B cell (primary cell): Measurements from ENCODE around the gene ARHGAP42. TPM values are rescaled to one million over a fixed set of nuclear protein-coding genes. Genes with fewer than 3 reads are reported as not detected.
A peak's percentile ranks its signal among the peaks of the same experiment; 100 is the strongest.

Source experiments
- ATAC-seq: fragments of 200-7000 bp; cut with Tn5 transposase; one replicate; pipeline ENCODE4 v1.10.0; 2021; ENCODE audit warnings: low read depth, mild to moderate bottlenecking, moderate number of reproducible peaks, moderate library complexity
- CTCF ChIA-PET: fragments of 350-600 bp; sonication (Branson Sonifier 250); formaldehyde crosslinking; loops from one replicate; lab custom pipeline; 2021; ENCODE audit warnings: antibody characterized with exemption, inconsistent platforms; lab: Charles Lee
- POLR2A ChIA-PET: fragments of 350-600 bp; sonication (Branson Sonifier 250); formaldehyde crosslinking; loops from one replicate; lab custom pipeline; 2021; ENCODE audit warnings: antibody characterized with exemption; lab: Charles Lee
- DNase-seq: peaks from one replicate; pipeline ENCODE4 v3.0.0; 2013
- H2AFZ ChIP-seq: 2 replicates; pipeline ENCODE4 v1.6.1; 2012; ENCODE audit warnings: mild to moderate bottlenecking, low read depth, low read length; ENCODE audit not compliant: insufficient read depth, poor library complexity, severe bottlenecking
- H3K27ac ChIP-seq, 2 donors: 1 replicate in 1 of 2; 2 replicates in 1 of 2; pipeline ENCODE4 v1.5.1; 2012 to 2013; ENCODE audit warnings: low read length in 2 of 2, mild to moderate bottlenecking in 2 of 2, moderate library complexity in 1 of 2
- H3K27me3 ChIP-seq, 4 experiments: fragments of 200-600 bp in 1 of 4; sonication (generic) in 1 of 4; replicated peaks in 1 of 4; 1 replicate in 2 of 4; 2 replicates in 2 of 4; pipeline versions ENCODE4 v1.6.1 to v1.7.0; 2013 to 2016; ENCODE audit warnings: low read length in 3 of 4, mild to moderate bottlenecking in 2 of 4, mixed read lengths in 1 of 4, moderate library complexity in 1 of 4; ENCODE audit not compliant: insufficient read depth in 4 of 4, control insufficient read depth in 3 of 4; ENCODE audit errors: control extremely low read depth in 1 of 4
- H3K36me3 ChIP-seq, 2 experiments: replicated peaks in 1 of 2; 1 replicate in 1 of 2; 2 replicates in 1 of 2; pipeline versions ENCODE4 v1.6.1 to v1.7.1; 2013; ENCODE audit warnings: low read length in 1 of 2; ENCODE audit not compliant: insufficient read depth in 2 of 2, control insufficient read depth in 1 of 2; ENCODE audit errors: control extremely low read depth in 1 of 2, extremely low read depth in 1 of 2
- H3K4me1 ChIP-seq, 2 donors: fragments of 200-600 bp in 1 of 2; sonication (generic) in 1 of 2; 1 replicate in 1 of 2; 2 replicates in 1 of 2; pipeline versions ENCODE4 v1.5.1 to v1.6.1; 2013 to 2017; ENCODE audit warnings: low read length in 2 of 2; ENCODE audit not compliant: control insufficient read depth in 2 of 2, insufficient read depth in 2 of 2
- H3K4me2 ChIP-seq: replicated peaks from 2 replicates; pipeline ENCODE3; 2012; ENCODE audit warnings: mild to moderate bottlenecking, low read depth, low read length; ENCODE audit not compliant: poor library complexity, severe bottlenecking
- H3K4me3 ChIP-seq, 5 experiments: fragments of 200-600 bp in 1 of 5; sonication (generic) in 1 of 5; 1 replicate in 3 of 5; 2 replicates in 2 of 5; pipeline versions ENCODE4 v1.5.1 to v1.7.0; 2011 to 2016; ENCODE audit warnings: low read length in 4 of 5, mild to moderate bottlenecking in 4 of 5, low read depth in 2 of 5, control low read depth in 1 of 5, moderate library complexity in 1 of 5; ENCODE audit not compliant: insufficient read depth in 1 of 5; ENCODE audit errors: control extremely low read depth in 1 of 5, extremely low read depth in 1 of 5
- H3K79me2 ChIP-seq: fragments of 200-600 bp; sonication (generic); one replicate; pipeline ENCODE4 v1.6.0; 2016; ENCODE audit warnings: low read length; ENCODE audit not compliant: control insufficient read depth, insufficient read depth
- H3K9ac ChIP-seq: fragments of 200-600 bp; sonication (generic); 2 replicates; pipeline ENCODE4 v1.6.1; 2017; ENCODE audit warnings: mild to moderate bottlenecking, low read length, moderate library complexity
- H3K9me3 ChIP-seq, 3 donors: one replicate each; pipeline versions ENCODE4 v1.6.1 to v1.7.1; 2013; ENCODE audit warnings: low read length in 2 of 3; ENCODE audit not compliant: control insufficient read depth in 2 of 3, insufficient read depth in 1 of 3; ENCODE audit errors: control extremely low read depth in 1 of 3
- H4K20me1 ChIP-seq: 2 replicates; pipeline ENCODE4 v1.6.0; 2012; ENCODE audit warnings: mild to moderate bottlenecking, low read length; ENCODE audit not compliant: insufficient read depth, control insufficient read depth, poor library complexity, severe bottlenecking
- H3K27ac Mint-ChIP-seq: one replicate; pipeline ENCODE4 v1.8.0; 2021; ENCODE audit warnings: mixed read lengths
- H3K27me3 Mint-ChIP-seq: one replicate; pipeline ENCODE4 v1.8.0; 2021; ENCODE audit warnings: mixed read lengths
- H3K4me1 Mint-ChIP-seq: one replicate; pipeline ENCODE4 v1.8.0; 2021; ENCODE audit warnings: mixed read lengths
- H3K4me3 Mint-ChIP-seq: one replicate; pipeline ENCODE4 v1.8.0; 2021; ENCODE audit warnings: mixed read lengths
- H3K9me3 Mint-ChIP-seq: one replicate; pipeline ENCODE4 v1.8.0; 2022; ENCODE audit warnings: mixed read lengths; ENCODE audit not compliant: insufficient read depth
- CTCF ChIP-seq: fragments of 200-600 bp; IDR thresholded peaks from one replicate; pipeline ENCODE4 v1.8.0; 2022; ENCODE audit warnings: antibody characterized with exemption, mild to moderate bottlenecking
- EZH2 ChIP-seq: IDR thresholded peaks from 2 replicates; pipeline ENCODE4 v1.6.1; 2012; ENCODE audit warnings: borderline replicate concordance, low read depth, mild to moderate bottlenecking, moderate library complexity, low read length; ENCODE audit not compliant: insufficient read depth, poor library complexity, severe bottlenecking
- WGBS: methylation state at CpG from one replicate; pipeline ENCODE4 v1.1.5; 2013; ENCODE audit warnings: missing lambda C conversion rate; ENCODE audit not compliant: insufficient coverage; 5-methylcytosine and 5-hydroxymethylcytosine counted together
- intact Hi-C: fragments of 100-400 bp; cut with micrococcal nuclease; formaldehyde crosslinking; loops from one replicate; pipeline ENCODE4 v1.10.0; 2022
- polyA plus RNA-seq: library from polyadenylated mRNA; depleted of rRNA; stranded (reverse); fragments of >200 nt; gene quantifications from 2 replicates; pipeline ENCODE4 v1.2.3, GENCODE V29; 2012
- total RNA-seq, 2 donors: library from RNA; stranded (reverse); fragments of 120-200 nt in 1 of 2; gene quantifications; 1 replicate in 1 of 2; 2 replicates in 1 of 2; pipeline versions ENCODE4 v1.2.3 to v1.2.4, GENCODE V29; 2013 to 2022

The ARHGAP42 gene
- total and polyA plus RNA-seq, 2 donors (not counting 1 experiment from before 2014, with no cell fraction given) = 3.8 to 4.9 TPM

- Mint-ChIP-seq H3K27me3 (no peaks in the 10 kb centered on the region), H3K9me3 (no peaks in the 10 kb centered on the region), H3K27ac (peak overlapping the region; percentile 83), H3K4me3 (peak overlapping the region; percentile 98), H3K4me1 (peaks cover 60% of the 10 kb centered on the region)
- DNase-seq (no peak), ATAC-seq (no peak)
- TF ChIP-seq CTCF (no peak), EZH2 (no peak)
- H3K79me2 ChIP-seq = peaks cover 9% of the 10 kb centered on the region
- peaks cover 47 to 59% of the 10 kb centered on the region in 2 donors for H3K4me1 ChIP-seq
- H3K4me3 ChIP-seq = peak overlapping the region in 4 of 5 experiments; percentile 65 to 82 (median 80)
- 43% methylated on average over 5 of the region's 14 CpGs for WGBS
- peak overlapping the region; percentile 79 for H3K9ac ChIP-seq
- H3K36me3 ChIP-seq = no peaks in the 10 kb centered on the region
- H3K27ac ChIP-seq = peak overlapping the region in 1 of 2 donors; percentile 32
- H3K27me3 ChIP-seq = no peaks in the 10 kb centered on the region
- intact Hi-C loops = loop anchor here (1.0 to 5.0 kb wide), 3 partner anchors 56 to 169 kb away; no protein-coding TSS in a partner anchor
- POLR2A ChIA-PET = no interaction called here
- H3K9me3 ChIP-seq = no peaks in the 10 kb centered on the region
- H3K4me2 ChIP-seq = peak overlapping the region; percentile 83
- CTCF ChIA-PET = no interaction called here
- peak overlapping the region; percentile 87 for H2AFZ ChIP-seq
- H4K20me1 ChIP-seq = no peaks in the 10 kb centered on the region
Observed at GRCh38 chr11:100686476-100687053, 523 bp upstream of the ARHGAP42 start.
